H9 (cell line): ENCODE measurements around the gene ACYP1. TPM values are rescaled to one million over a fixed set of nuclear protein-coding genes. Genes with fewer than 3 reads are reported as not detected.

Experiments
- DNase-seq: peaks from one replicate; pipeline ENCODE4 v3.0.0-alpha.2; 2017
- H2AFZ ChIP-seq: one replicate; pipeline ENCODE4 v1.6.1; 2013; ENCODE audit warnings: mild to moderate bottlenecking, low read length, control low read depth, moderate library complexity
- H2AK5ac ChIP-seq: 2 replicates; pipeline ENCODE4 v1.6.1; 2013; ENCODE audit warnings: low read length, control low read depth, mixed read lengths; ENCODE audit not compliant: insufficient read length
- H2BK120ac ChIP-seq: one replicate; pipeline ENCODE4 v1.6.1; 2013; ENCODE audit warnings: low read depth, mild to moderate bottlenecking, low read length, control low read depth, inconsistent platforms; ENCODE audit not compliant: poor library complexity, severe bottlenecking
- H2BK12ac ChIP-seq: 2 replicates; pipeline ENCODE4 v1.6.1; 2013; ENCODE audit warnings: low read length, control low read depth, mixed read lengths, low read depth; ENCODE audit not compliant: insufficient read length
- H2BK15ac ChIP-seq: 2 replicates; pipeline ENCODE4 v1.6.1; 2013; ENCODE audit warnings: low read depth, low read length, control low read depth
- H2BK20ac ChIP-seq: one replicate; pipeline ENCODE4 v1.6.1; 2013; ENCODE audit warnings: low read depth, mild to moderate bottlenecking, low read length, control low read depth, inconsistent platforms; ENCODE audit not compliant: poor library complexity, severe bottlenecking
- H2BK5ac ChIP-seq: 2 replicates; pipeline ENCODE4 v1.6.1; 2013; ENCODE audit warnings: low read length, control low read depth, mixed read lengths; ENCODE audit not compliant: insufficient read length
- H3K14ac ChIP-seq: 2 replicates; pipeline ENCODE4 v1.6.1; 2013; ENCODE audit warnings: low read length, control low read depth; ENCODE audit not compliant: insufficient read depth
- H3K18ac ChIP-seq: 2 replicates; pipeline ENCODE4 v1.6.1; 2013; ENCODE audit warnings: low read depth, mild to moderate bottlenecking, mixed read lengths, low read length, control low read depth; ENCODE audit not compliant: insufficient read length
- H3K23ac ChIP-seq: 2 replicates; pipeline ENCODE4 v1.6.1; 2013; ENCODE audit warnings: low read length, control low read depth, mixed read lengths, low read depth; ENCODE audit not compliant: insufficient read length
- H3K23me2 ChIP-seq: 2 replicates; pipeline ENCODE4 v1.6.1; 2013; ENCODE audit warnings: low read depth, mild to moderate bottlenecking, mixed read lengths, low read length, control low read depth; ENCODE audit not compliant: insufficient read length, poor library complexity, severe bottlenecking
- H3K27ac ChIP-seq: 2 replicates; pipeline ENCODE4 v1.5.1; 2013; ENCODE audit warnings: low read length, control low read depth, mixed read lengths, low read depth; ENCODE audit not compliant: insufficient read length
- H3K27me3 ChIP-seq: 2 replicates; pipeline ENCODE4 v1.6.1; 2013; ENCODE audit warnings: low read length, control low read depth, inconsistent platforms; ENCODE audit not compliant: insufficient read depth
- H3K4ac ChIP-seq: 2 replicates; pipeline ENCODE4 v1.6.1; 2013; ENCODE audit warnings: low read depth, mild to moderate bottlenecking, control low read depth, inconsistent platforms, low read length, moderate library complexity
- H3K4me1 ChIP-seq: 2 replicates; pipeline ENCODE4 v1.6.1; 2013; ENCODE audit warnings: low read length, control low read depth, inconsistent platforms; ENCODE audit not compliant: insufficient read depth
- H3K4me2 ChIP-seq: 2 replicates; pipeline ENCODE4 v1.6.1; 2013; ENCODE audit warnings: low read length, control low read depth, mixed read lengths; ENCODE audit not compliant: insufficient read length, insufficient read depth
- H3K56ac ChIP-seq: 2 replicates; pipeline ENCODE4 v1.6.1; 2013; ENCODE audit warnings: low read depth, mild to moderate bottlenecking, mixed read lengths, low read length, control low read depth; ENCODE audit not compliant: insufficient read length
- H3K79me1 ChIP-seq: 2 replicates; pipeline ENCODE4 v1.6.1; 2013; ENCODE audit warnings: low read depth, mild to moderate bottlenecking, moderate library complexity, low read length, control low read depth, inconsistent platforms; ENCODE audit not compliant: insufficient read depth, poor library complexity, severe bottlenecking
- H3K79me2 ChIP-seq: 2 replicates; pipeline ENCODE4 v1.6.1; 2013; ENCODE audit warnings: low read length, control low read depth, inconsistent platforms; ENCODE audit not compliant: insufficient read depth
- H3K9ac ChIP-seq: 2 replicates; pipeline ENCODE4 v1.6.1; 2013; ENCODE audit warnings: low read length, control low read depth, mixed read lengths; ENCODE audit not compliant: insufficient read length; ENCODE audit errors: extremely low read depth
- H3K9me3 ChIP-seq: one replicate; pipeline ENCODE4 v1.6.1; 2013; ENCODE audit warnings: low read depth, low read length, inconsistent platforms; ENCODE audit not compliant: control insufficient read depth
- H3T11ph ChIP-seq: one replicate; pipeline ENCODE4 v1.6.1; 2013; ENCODE audit warnings: mild to moderate bottlenecking, low read length, control low read depth, inconsistent platforms
- H4K20me1 ChIP-seq: one replicate; pipeline ENCODE4 v1.6.1; 2013; ENCODE audit not compliant: control insufficient read depth, insufficient read length, insufficient read depth
- H4K5ac ChIP-seq: 2 replicates; pipeline ENCODE4 v1.6.1; 2013; ENCODE audit warnings: low read depth, mild to moderate bottlenecking, mixed read lengths, low read length, control low read depth; ENCODE audit not compliant: insufficient read length
- H4K8ac ChIP-seq: replicated peaks from 2 replicates; pipeline ENCODE4 v1.6.1; 2013; ENCODE audit warnings: low read length, control low read depth, mixed read lengths, low read depth; ENCODE audit not compliant: insufficient read length
- H4K91ac ChIP-seq: 2 replicates; pipeline ENCODE4 v1.6.1; 2013; ENCODE audit warnings: low read depth, mild to moderate bottlenecking, moderate library complexity, mixed read lengths, low read length, control low read depth; ENCODE audit not compliant: insufficient read length
- H3K27ac Mint-ChIP-seq, 3 experiments: 2 replicates in 2 of 3; 3 replicates in 1 of 3; pipeline ENCODE4 v1.8.0; 2020 to 2021; ENCODE audit warnings: mixed read lengths in 3 of 3, mild to moderate bottlenecking in 1 of 3, moderate library complexity in 1 of 3
- H3K27me3 Mint-ChIP-seq: 2 replicates; pipeline ENCODE4 v1.8.0; 2021; ENCODE audit warnings: low read depth, mild to moderate bottlenecking, moderate library complexity, mixed read lengths
- H3K36me3 Mint-ChIP-seq, 3 experiments: 2 replicates in 2 of 3; 3 replicates in 1 of 3; pipeline ENCODE4 v1.8.0; 2020 to 2021; ENCODE audit warnings: low read depth in 3 of 3, mixed read lengths in 3 of 3; ENCODE audit not compliant: insufficient read depth in 1 of 3
- H3K4me1 Mint-ChIP-seq, 2 experiments: 2 replicates each; pipeline ENCODE4 v1.8.0; 2020; ENCODE audit warnings: mixed read lengths in 2 of 2
- H3K4me3 Mint-ChIP-seq, 2 experiments: 2 replicates in 1 of 2; 3 replicates in 1 of 2; pipeline ENCODE4 v1.8.0; 2020 to 2021; ENCODE audit warnings: mild to moderate bottlenecking in 2 of 2, mixed read lengths in 2 of 2, moderate library complexity in 1 of 2
- H3K9me3 Mint-ChIP-seq, 2 experiments: 2 replicates in 1 of 2; 3 replicates in 1 of 2; pipeline ENCODE4 v1.8.0; 2020; ENCODE audit warnings: mild to moderate bottlenecking in 2 of 2, mixed read lengths in 2 of 2, moderate library complexity in 1 of 2
- CTCF ChIP-seq: fragments of 200-600 bp; sonication (generic); conservative IDR thresholded peaks from 3 replicates; pipeline ENCODE4 v1.8.0; 2021; ENCODE audit warnings: antibody characterized with exemption, mild to moderate bottlenecking
- WGBS: extraction: QIAGEN DNeasy Blood & Tissue Kit; methylation state at CpG from one replicate; pipeline ENCODE4 v1.1.7; 2013; ENCODE audit warnings: missing lambda C conversion rate, low lambda C conversion rate, mixed read lengths; ENCODE audit not compliant: insufficient read length; ENCODE audit errors: extremely low coverage; 5-methylcytosine and 5-hydroxymethylcytosine counted together
- total RNA-seq: library from RNA; stranded (reverse); gene quantifications from 2 replicates; pipeline ENCODE4 v1.2.1, GENCODE V29; 2021

Gene ACYP1
- total RNA-seq, 1 experiment from 2014 or later: 18.9 TPM

- Histone ChIP-seq H3K4me2 (no peak overlapping the region), H4K91ac (no peak overlapping the region), H2BK15ac (no peak overlapping the region), H2AK5ac (no peak overlapping the region), H3K23me2 (peaks cover 11% of the 10 kb centered on the region), H2BK20ac (no peak overlapping the region), H3K56ac (no peak overlapping the region), H2AFZ (no peak overlapping the region), H3K27me3 (no peaks in the 10 kb centered on the region), H3K14ac (no peak overlapping the region), H3K4ac (no peak overlapping the region), H3K27ac (no peak overlapping the region), H4K8ac (no peak overlapping the region), H3K23ac (no peak overlapping the region), H3K4me1 (peaks cover 2% of the 10 kb centered on the region; the same call in 1 of the 2 replicates), H2BK12ac (no peak overlapping the region), H3K18ac (no peak overlapping the region), H3K79me2 (peaks cover 1% of the 10 kb centered on the region; the same call in 1 of the 2 replicates), H2BK120ac (no peak overlapping the region), H3T11ph (no peak overlapping the region), H4K20me1 (no peaks in the 10 kb centered on the region), H3K79me1 (no peaks in the 10 kb centered on the region), H3K9me3 (no peaks in the 10 kb centered on the region), H4K5ac (no peak overlapping the region), H3K9ac (no peak overlapping the region), H2BK5ac (no peak overlapping the region)
- no peak for TF ChIP-seq CTCF
- Mint-ChIP-seq H3K36me3 (no peaks in the 10 kb centered on the region), H3K27me3 (no peaks in the 10 kb centered on the region; the same call in 1 of the 2 replicates), H3K27ac (no peak overlapping the region), H3K4me3 (no peak overlapping the region), H3K4me1 (peaks cover 21% of the 10 kb centered on the region in 2 experiments), H3K9me3 (no peaks in the 10 kb centered on the region)
- no peak for DNase-seq
- WGBS: no CpG with 5 or more reads among the region's 1 CpG
These were observed 3.4 kb upstream of the ACYP1 start for GRCh38 chr14:75067212-75067611.
